DND-41 (cell line): ENCODE measurements around the gene TLR8.

ENCODE experiments used
- CTCF ChIP-seq: IDR thresholded peaks from 2 replicates; pipeline ENCODE4 v1.5.1; 2012; ENCODE audit warnings: borderline replicate concordance, low read length, moderate library complexity, mild to moderate bottlenecking; ENCODE audit not compliant: poor library complexity, severe bottlenecking; ENCODE audit errors: extremely low read depth
- EZH2 ChIP-seq: IDR thresholded peaks from 3 replicates; pipeline ENCODE4 v1.6.1; 2012; ENCODE audit warnings: borderline replicate concordance, low read depth, mild to moderate bottlenecking, moderate library complexity, low read length, inconsistent platforms; ENCODE audit not compliant: severe bottlenecking

GRCh38 chrX:12866451-12867377 is 39.7 kb upstream of the TLR8 start, which contains the start of gene TLR7:
- TF ChIP-seq CTCF = no peak
- no peak for TF ChIP-seq EZH2
